AG08395 (cell line): ENCODE measurements around the gene SYPL2.
A peak's percentile ranks its signal among the peaks of the same experiment; 100 is the strongest.

ENCODE experiments used
- DNase-seq: peaks from one replicate; pipeline ENCODE4 v3.0.0; 2012; ENCODE audit warnings: mixed read lengths, low spot score

Gene SYPL2

DNA sequence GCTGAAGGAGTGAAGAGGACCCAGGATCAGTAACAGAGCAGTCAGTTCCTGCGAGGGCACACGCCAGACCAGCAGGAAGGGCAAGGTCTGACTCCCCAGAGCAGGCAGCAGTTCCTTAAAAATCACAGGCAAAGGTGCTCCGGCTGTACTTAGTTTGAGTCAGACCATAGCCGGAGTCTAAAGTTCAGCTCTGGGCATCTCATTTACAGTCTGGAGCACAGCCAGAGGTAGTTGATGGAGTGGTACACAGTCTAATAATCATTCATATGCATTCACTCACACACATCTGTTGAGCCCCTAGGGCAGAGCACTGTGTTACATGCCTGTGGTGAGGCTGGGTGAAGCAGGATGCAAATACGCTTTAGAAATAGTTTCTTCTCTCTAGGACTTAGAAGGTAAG, 50.5 kb downstream of the SYPL2 start:
- no peak for DNase-seq

DNA sequence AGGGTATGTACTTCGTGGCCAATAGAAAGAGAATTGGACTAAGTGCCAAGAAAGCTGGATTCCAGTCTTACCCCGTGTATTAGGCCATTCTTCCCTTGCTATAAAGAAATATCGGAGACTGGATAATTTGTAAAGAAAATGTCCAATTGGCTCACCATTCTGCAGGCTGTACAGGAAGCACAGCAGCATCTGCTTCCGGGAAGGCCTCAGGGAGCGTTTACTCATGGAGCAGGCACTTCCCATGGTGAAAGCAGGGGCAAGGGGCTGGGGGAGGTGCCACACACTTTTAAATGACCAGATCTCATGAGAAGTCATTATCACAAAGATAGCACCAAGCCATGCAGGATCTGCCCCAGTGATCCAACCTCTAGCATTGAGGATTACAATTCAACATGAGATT, 51.0 kb downstream of the SYPL2 start:
- no peak for DNase-seq

DNA sequence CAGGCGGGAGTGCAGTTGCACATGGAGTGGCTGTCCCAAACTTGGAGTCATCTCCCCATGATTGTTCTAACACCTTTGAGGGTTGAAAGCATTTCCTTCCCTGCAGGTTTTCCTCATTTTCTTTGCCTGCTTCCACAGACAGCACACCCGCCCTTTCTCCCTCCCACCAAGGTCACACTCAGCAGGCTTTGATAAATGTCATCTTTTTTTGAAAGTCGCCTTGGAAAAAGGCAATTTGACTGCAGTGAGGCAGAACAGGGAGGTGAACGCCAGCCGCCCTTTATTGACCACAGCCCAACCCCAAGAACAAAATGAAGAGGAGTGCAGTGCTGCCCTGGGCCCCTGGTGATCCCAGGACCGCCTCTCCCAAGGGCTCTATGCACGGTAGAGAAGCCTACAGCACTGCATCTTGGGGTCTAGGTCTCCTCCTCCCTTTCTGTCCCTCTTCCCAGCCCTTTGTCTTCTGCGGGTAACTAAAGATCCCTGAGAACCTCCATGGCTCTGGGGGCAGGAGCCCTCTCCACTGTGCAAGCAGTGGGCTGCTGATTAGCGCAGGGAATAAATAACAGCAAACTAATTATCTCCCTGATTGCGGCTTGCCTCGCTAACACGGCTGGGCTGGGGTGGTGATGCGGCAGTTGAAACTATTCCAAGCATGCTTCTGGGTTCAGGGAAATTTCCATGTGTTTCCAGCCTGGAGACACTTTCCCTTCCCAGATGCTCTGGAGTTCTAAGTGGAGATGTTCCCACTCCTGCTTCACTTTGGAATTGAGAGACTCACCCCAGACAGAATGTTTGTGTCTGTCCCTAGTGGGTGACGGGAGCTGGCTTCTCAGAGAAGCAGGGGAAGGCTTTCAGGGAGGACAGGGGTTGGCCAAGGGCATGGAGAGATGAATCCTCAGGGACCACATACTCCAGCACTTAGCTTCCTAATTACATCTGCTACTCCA, 54.9 kb downstream of the SYPL2 start:
- peak; percentile 49 for DNase-seq

DNA sequence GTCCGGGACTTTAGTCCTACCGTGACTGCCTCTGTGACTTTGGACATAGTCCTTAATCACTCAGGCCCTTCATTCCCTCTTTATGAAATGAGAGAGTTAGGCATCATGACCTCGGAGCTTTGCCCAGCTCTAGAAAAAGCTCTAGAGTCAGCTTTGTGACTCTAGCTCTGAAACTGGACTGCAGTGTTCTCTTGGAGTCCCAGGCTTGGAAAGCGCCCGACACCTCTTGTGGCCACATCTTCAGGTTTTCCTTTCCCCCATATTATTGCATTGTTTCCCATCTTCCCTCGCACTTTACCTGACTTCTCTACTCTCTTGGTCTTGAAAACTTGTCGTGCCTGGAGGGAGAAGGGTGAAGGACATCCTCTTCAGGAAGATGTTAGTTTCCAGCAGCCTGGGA, 55.7 kb downstream of the SYPL2 start:
- no peak for DNase-seq

DNA sequence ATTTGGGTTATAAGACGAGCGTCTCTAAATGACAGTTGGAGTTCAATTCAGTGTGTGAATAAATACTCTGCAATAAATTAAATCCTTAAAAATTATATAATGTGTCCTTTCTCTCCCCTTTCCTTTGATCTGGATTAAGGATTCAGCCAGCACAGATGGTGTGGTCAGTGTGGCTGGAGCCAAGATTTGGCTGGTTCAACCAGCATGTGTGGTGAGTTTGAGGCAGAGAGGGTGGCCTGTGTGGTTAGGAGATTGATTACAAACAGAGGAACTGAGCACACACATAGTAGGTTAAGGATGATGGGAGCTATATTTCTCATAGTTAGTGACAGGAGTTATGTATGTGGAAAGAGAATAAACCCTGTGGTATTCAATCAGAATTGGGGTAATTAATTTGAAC, 57.4 kb downstream of the SYPL2 start:
- no peak for DNase-seq

GRCh38 chr1:109527098-109527811, 60.9 kb downstream of the SYPL2 start:
- DNase-seq: no peak

- no peak for DNase-seq
Measured at GRCh38 chr1:109527846-109528695, 61.7 kb downstream of the SYPL2 start.

GRCh38 chr1:109528712-109529111, 62.4 kb downstream of the SYPL2 start:
- no peak for DNase-seq

GRCh38 chr1:109529881-109530456, 63.6 kb downstream of the SYPL2 start:
- DNase-seq: no peak

DNA sequence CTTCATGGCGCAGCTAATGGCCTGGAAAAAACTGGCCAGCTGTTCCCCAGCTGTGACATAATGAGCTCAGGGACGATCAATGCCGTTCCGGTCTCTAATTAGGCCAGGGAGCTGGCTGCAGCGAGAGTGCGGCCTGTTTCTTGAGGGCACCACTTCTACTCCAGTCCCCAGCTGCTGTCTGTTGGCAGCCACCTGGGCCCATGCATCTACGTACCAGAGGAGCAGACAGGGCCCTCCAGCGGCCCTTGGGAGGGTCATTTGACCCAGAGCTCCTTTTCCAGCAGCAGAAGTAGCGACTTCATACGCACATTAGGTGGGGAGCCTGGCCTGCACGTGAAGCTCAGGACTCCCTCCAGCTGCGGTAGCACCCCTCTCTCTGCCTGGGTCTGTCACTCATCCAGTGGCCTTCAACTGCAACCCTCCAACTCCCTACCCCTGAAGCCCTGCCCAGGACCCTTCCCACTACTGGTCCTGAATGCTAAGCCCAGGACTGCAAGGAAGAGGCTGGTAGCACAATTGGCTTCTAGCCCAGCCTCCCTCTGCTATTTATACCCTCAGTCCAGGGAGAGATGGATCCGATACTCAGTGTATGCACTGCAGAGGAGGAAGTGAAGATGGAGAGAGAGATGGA, 64.2 kb downstream of the SYPL2 start:
- no peak for DNase-seq

GRCh38 chr1:109531380-109531779, 65.0 kb downstream of the SYPL2 start:
- no peak for DNase-seq
